Neural cell (in vitro differentiated cells): ENCODE data around the gene DYDC1. TPM values are rescaled to one million over a fixed set of nuclear protein-coding genes. Genes with fewer than 3 reads are reported as not detected.

Experiments
- H2AFZ ChIP-seq: fragments of 200-600, 300-800 bp; sonication (generic), shearing (Covaris generic); 2 replicates; pipeline ENCODE4 v1.6.0; 2014; ENCODE audit warnings: low read depth, mild to moderate bottlenecking, antibody characterized with exemption, low read length, moderate library complexity
- H3F3A ChIP-seq: fragments of 200-600 bp; shearing (Covaris generic); 2 replicates; pipeline ENCODE4 v1.6.1; 2016; ENCODE audit warnings: mild to moderate bottlenecking, moderate library complexity, mixed read lengths, antibody characterized with exemption, low read length; ENCODE audit not compliant: insufficient read depth, poor library complexity, severe bottlenecking
- H3K27ac ChIP-seq: fragments of 200-600, 300-800 bp; sonication (generic), shearing (Covaris generic); 2 replicates; pipeline ENCODE4 v1.5.1; 2014; ENCODE audit warnings: mild to moderate bottlenecking, low read length, moderate library complexity
- H3K27me3 ChIP-seq: fragments of 300-800, 200-600 bp; sonication (generic), shearing (Covaris generic); 2 replicates; pipeline ENCODE4 v1.6.0; 2014; ENCODE audit warnings: mild to moderate bottlenecking, low read depth, low read length, moderate library complexity; ENCODE audit not compliant: insufficient read depth
- H3K36me3 ChIP-seq: fragments of 300-800, 200-600 bp; sonication (generic), shearing (Covaris generic); 2 replicates; pipeline ENCODE4 v1.5.1; 2014; ENCODE audit warnings: mild to moderate bottlenecking, antibody characterized with exemption, low read length, moderate library complexity; ENCODE audit not compliant: insufficient read depth
- H3K4me2 ChIP-seq: fragments of 300-800, 200-600 bp; sonication (generic), shearing (Covaris generic); 2 replicates; pipeline ENCODE4 v1.6.0; 2014; ENCODE audit warnings: mild to moderate bottlenecking, low read length
- H3K4me3 ChIP-seq: fragments of 300-800, 200-600 bp; sonication (generic), shearing (Covaris generic); 2 replicates; pipeline ENCODE4 v1.5.1; 2014; ENCODE audit warnings: mild to moderate bottlenecking, low read length, moderate library complexity
- H3K79me2 ChIP-seq: fragments of 200-600 bp; shearing (Covaris generic); replicated peaks from 2 replicates; pipeline ENCODE4 v1.6.0; 2014; ENCODE audit warnings: mild to moderate bottlenecking, low read length, moderate library complexity; ENCODE audit not compliant: insufficient read depth
- H3K9ac ChIP-seq: fragments of 300-800, 200-600 bp; sonication (generic), shearing (Covaris generic); 2 replicates; pipeline ENCODE4 v1.6.1; 2016; ENCODE audit warnings: mild to moderate bottlenecking, low read length, mixed read lengths
- H3K9me2 ChIP-seq: fragments of 200-600 bp; shearing (Covaris generic); 2 replicates; pipeline ENCODE4 v1.6.1; 2016; ENCODE audit warnings: mild to moderate bottlenecking, low read length, mixed read lengths; ENCODE audit not compliant: insufficient read depth
- H3K9me3 ChIP-seq: fragments of 200-600, 300-800 bp; sonication (generic), shearing (Covaris generic); 2 replicates; pipeline ENCODE4 v1.6.1; 2016; ENCODE audit warnings: mild to moderate bottlenecking, mixed run types, low read length, moderate library complexity, mixed read lengths
- H4K20me1 ChIP-seq: fragments of 200-600 bp; shearing (Covaris generic); 2 replicates; pipeline ENCODE4 v1.6.1; 2016; ENCODE audit warnings: mild to moderate bottlenecking, mixed run types; ENCODE audit not compliant: insufficient read depth
- CTCF ChIP-seq: fragments of 450-650 bp; IDR thresholded peaks from 2 replicates; pipeline ENCODE4 v1.5.1; 2014; ENCODE audit warnings: antibody characterized with exemption, mild to moderate bottlenecking, moderate library complexity; ENCODE audit not compliant: poor library complexity, severe bottlenecking
- EP300 ChIP-seq: fragments of 450-650 bp; conservative IDR thresholded peaks from 2 replicates; pipeline ENCODE4 v1.6.1; 2014; ENCODE audit warnings: antibody characterized with exemption, mild to moderate bottlenecking, moderate library complexity; ENCODE audit not compliant: poor library complexity, severe bottlenecking
- EZH2 ChIP-seq: fragments of 200-600, 300-800 bp; shearing (Covaris generic), sonication (generic); IDR thresholded peaks from 2 replicates; pipeline ENCODE4 v1.6.1; 2014; ENCODE audit warnings: antibody characterized with exemption, low read length, borderline replicate concordance, mild to moderate bottlenecking; ENCODE audit not compliant: insufficient read depth, poor library complexity, severe bottlenecking
- MXI1 ChIP-seq: fragments of 450-650 bp; conservative IDR thresholded peaks from 2 replicates; pipeline ENCODE4 v1.6.1; 2014; ENCODE audit warnings: antibody characterized with exemption, mild to moderate bottlenecking; ENCODE audit not compliant: poor library complexity, severe bottlenecking
- POLR2AphosphoS5 ChIP-seq: IDR thresholded peaks from 2 replicates; pipeline ENCODE4 v1.6.1; 2012
- RAD21 ChIP-seq: fragments of 450-650 bp; conservative IDR thresholded peaks from 2 replicates; pipeline ENCODE4 v1.6.1; 2014; ENCODE audit warnings: antibody characterized with exemption, mild to moderate bottlenecking, moderate library complexity
- REST ChIP-seq: IDR thresholded peaks from 2 replicates; pipeline ENCODE4 v1.6.1; 2012; ENCODE audit warnings: borderline replicate concordance
- SMC3 ChIP-seq: fragments of 450-650 bp; conservative IDR thresholded peaks from 2 replicates; pipeline ENCODE4 v1.6.1; 2014; ENCODE audit warnings: antibody characterized with exemption, mild to moderate bottlenecking, moderate library complexity; ENCODE audit not compliant: poor library complexity
- TAF1 ChIP-seq: IDR thresholded peaks from 2 replicates; pipeline ENCODE4 v1.6.1; 2012; ENCODE audit warnings: low read depth
- polyA plus RNA-seq: library from polyadenylated mRNA; depleted of rRNA; stranded (reverse); fragments of >200 nt; gene quantifications from 2 replicates; pipeline ENCODE4 v1.2.3, GENCODE V29; 2014

The DYDC1 gene
- polyA plus RNA-seq, 1 donor from 2014 or later = not detected

GRCh38 chr10:80320377-80320776 is 36.2 kb downstream of the DYDC1 start:
- H3F3A ChIP-seq = no peaks in the 10 kb centered on the region
- H3K27me3 ChIP-seq = no peaks in the 10 kb centered on the region
- H3K36me3 ChIP-seq = no peaks in the 10 kb centered on the region
- no peak overlapping the region for H3K9ac ChIP-seq
- no peak overlapping the region for H3K4me3 ChIP-seq
- H3K9me2 ChIP-seq = no peaks in the 10 kb centered on the region
- H3K4me2 ChIP-seq = no peak overlapping the region
- H3K9me3 ChIP-seq = no peaks in the 10 kb centered on the region
- no peaks in the 10 kb centered on the region for H3K79me2 ChIP-seq
- no peak overlapping the region for H2AFZ ChIP-seq
- no peak overlapping the region for H3K27ac ChIP-seq
- no peaks in the 10 kb centered on the region for H4K20me1 ChIP-seq
- no peak for TF ChIP-seq SMC3
- no peak for TF ChIP-seq EZH2
- no peak for TF ChIP-seq CTCF
- TF ChIP-seq MXI1 = no peak
- no peak for TF ChIP-seq POLR2AphosphoS5
- no peak for TF ChIP-seq EP300
- no peak for TF ChIP-seq RAD21
- TF ChIP-seq TAF1 = no peak
- no peak for TF ChIP-seq REST

GRCh38 chr10:80319725-80320290 is 36.7 kb downstream of the DYDC1 start:
- H3K27ac ChIP-seq = no peak overlapping the region
- no peaks in the 10 kb centered on the region for H3K27me3 ChIP-seq
- no peaks in the 10 kb centered on the region for H3K9me3 ChIP-seq
- no peak overlapping the region for H2AFZ ChIP-seq
- no peak overlapping the region for H3K4me2 ChIP-seq
- H3K9ac ChIP-seq = no peak overlapping the region
- H3K36me3 ChIP-seq = no peaks in the 10 kb centered on the region
- H3K79me2 ChIP-seq = no peaks in the 10 kb centered on the region
- H3K9me2 ChIP-seq = no peaks in the 10 kb centered on the region
- no peak overlapping the region for H3K4me3 ChIP-seq
- no peaks in the 10 kb centered on the region for H4K20me1 ChIP-seq
- TF ChIP-seq EP300 = no peak
- no peaks in the 10 kb centered on the region for H3F3A ChIP-seq

GRCh38 chr10:80319318-80319717 is 37.2 kb downstream of the DYDC1 start:
- H3K79me2 ChIP-seq = no peaks in the 10 kb centered on the region
- no peaks in the 10 kb centered on the region for H3K9me2 ChIP-seq
- H3K36me3 ChIP-seq = no peaks in the 10 kb centered on the region
- no peaks in the 10 kb centered on the region for H3F3A ChIP-seq
- H3K4me3 ChIP-seq = no peak overlapping the region
- H3K9ac ChIP-seq = no peak overlapping the region
- no peak overlapping the region for H3K4me2 ChIP-seq
- H3K27me3 ChIP-seq = no peaks in the 10 kb centered on the region
- H2AFZ ChIP-seq = no peak overlapping the region
- no peaks in the 10 kb centered on the region for H4K20me1 ChIP-seq
- H3K9me3 ChIP-seq = no peaks in the 10 kb centered on the region
- TF ChIP-seq SMC3 (no peak), CTCF (no peak), EZH2 (no peak), REST (no peak), EP300 (no peak), RAD21 (no peak), POLR2AphosphoS5 (no peak), TAF1 (no peak)
- no peak overlapping the region for H3K27ac ChIP-seq
